ENCODE results near the gene OLIG1.

The OLIG1 gene

DNA sequence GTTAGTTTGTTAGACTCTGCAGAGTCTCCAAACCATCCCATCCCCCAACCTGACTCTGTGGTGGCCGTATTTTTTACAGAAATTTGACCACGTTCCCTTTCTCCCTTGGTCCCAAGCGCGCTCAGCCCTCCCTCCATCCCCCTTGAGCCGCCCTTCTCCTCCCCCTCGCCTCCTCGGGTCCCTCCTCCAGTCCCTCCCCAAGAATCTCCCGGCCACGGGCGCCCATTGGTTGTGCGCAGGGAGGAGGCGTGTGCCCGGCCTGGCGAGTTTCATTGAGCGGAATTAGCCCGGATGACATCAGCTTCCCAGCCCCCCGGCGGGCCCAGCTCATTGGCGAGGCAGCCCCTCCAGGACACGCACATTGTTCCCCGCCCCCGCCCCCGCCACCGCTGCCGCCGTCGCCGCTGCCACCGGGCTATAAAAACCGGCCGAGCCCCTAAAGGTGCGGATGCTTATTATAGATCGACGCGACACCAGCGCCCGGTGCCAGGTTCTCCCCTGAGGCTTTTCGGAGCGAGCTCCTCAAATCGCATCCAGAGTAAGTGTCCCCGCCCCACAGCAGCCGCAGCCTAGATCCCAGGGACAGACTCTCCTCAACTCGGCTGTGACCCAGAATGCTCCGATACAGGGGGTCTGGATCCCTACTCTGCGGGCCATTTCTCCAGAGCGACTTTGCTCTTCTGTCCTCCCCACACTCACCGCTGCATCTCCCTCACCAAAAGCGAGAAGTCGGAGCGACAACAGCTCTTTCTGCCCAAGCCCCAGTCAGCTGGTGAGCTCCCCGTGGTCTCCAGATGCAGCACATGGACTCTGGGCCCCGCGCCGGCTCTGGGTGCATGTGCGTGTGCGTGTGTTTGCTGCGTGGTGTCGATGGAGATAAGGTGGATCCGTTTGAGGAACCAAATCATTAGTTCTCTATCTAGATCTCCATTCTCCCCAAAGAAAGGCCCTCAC is 44.2 kb upstream of the OLIG1 start, which contains the start of gene OLIG2:
OLIG2 (plus strand) TSS at position 447 of the 954 bp plus-strand sequence. CDS start 928 bp downstream, outside the sequence.
- Histone ChIP-seq H3K4me1 (ENCODE audit: insufficient read depth, low read length) (peaks cover 8% of the 10 kb centered on the region; the same call in 1 of the 2 replicates), H3K9ac (ENCODE audit: low read depth, low read length) (peak within 1 kb of the TSS; percentile 17; the same call in 1 of the 2 replicates), H3K27me3 (ENCODE audit: insufficient read depth, low read length) (peaks cover 100% of the 10 kb centered on the region), H3K4me3 (ENCODE audit: low read length) (peak within 1 kb of the TSS; percentile 65), H3K27ac (ENCODE audit: low read length) (no peak within 1 kb of the TSS), H3K36me3 (ENCODE audit: insufficient read depth, low read depth, low read length) (no peaks in the 10 kb centered on the region), H3K9me3 (ENCODE audit: insufficient read depth, low read depth, low read length) (peaks cover 4% of the 10 kb centered on the region; the same call in 1 of the 2 replicates)

- Histone ChIP-seq H3K4me1 (ENCODE audit: insufficient read depth, low read length) (peaks cover 8% of the 10 kb centered on the region; the same call in 1 of the 2 replicates), H3K27ac (ENCODE audit: low read length) (no peak overlapping the region), H3K4me3 (ENCODE audit: low read length) (peak overlapping the region; percentile 65; the same call in 1 of the 2 replicates), H3K9me3 (ENCODE audit: insufficient read depth, low read depth, low read length) (peaks cover 4% of the 10 kb centered on the region; the same call in 1 of the 2 replicates), H3K9ac (ENCODE audit: low read depth, low read length) (no peak overlapping the region), H3K36me3 (ENCODE audit: insufficient read depth, low read depth, low read length) (no peaks in the 10 kb centered on the region), H3K27me3 (ENCODE audit: insufficient read depth, low read length) (peaks cover 100% of the 10 kb centered on the region)
Observed at GRCh38 chr21:33026443-33026858, 43.5 kb upstream of the OLIG1 start.

- no peak overlapping the region for H3K4me3 ChIP-seq (ENCODE audit: low read length)
- peaks cover 100% of the 10 kb centered on the region for H3K27me3 ChIP-seq (ENCODE audit: insufficient read depth, low read length)
- H3K27ac ChIP-seq (ENCODE audit: low read length): no peak overlapping the region
- H3K36me3 ChIP-seq (ENCODE audit: insufficient read depth, low read depth, low read length): no peaks in the 10 kb centered on the region
- H3K9me3 ChIP-seq (ENCODE audit: insufficient read depth, low read depth, low read length): peaks cover 4% of the 10 kb centered on the region; the same call in 1 of the 2 replicates
- peaks cover 8% of the 10 kb centered on the region; the same call in 1 of the 2 replicates for H3K4me1 ChIP-seq (ENCODE audit: insufficient read depth, low read length)
- no peak overlapping the region for H3K9ac ChIP-seq (ENCODE audit: low read depth, low read length)
Observed at GRCh38 chr21:33026878-33027400, 43.0 kb upstream of the OLIG1 start.

GRCh38 chr21:33027401-33028286 is 42.3 kb upstream of the OLIG1 start:
- peaks cover 100% of the 10 kb centered on the region for H3K27me3 ChIP-seq (ENCODE audit: insufficient read depth, low read length)

DNA sequence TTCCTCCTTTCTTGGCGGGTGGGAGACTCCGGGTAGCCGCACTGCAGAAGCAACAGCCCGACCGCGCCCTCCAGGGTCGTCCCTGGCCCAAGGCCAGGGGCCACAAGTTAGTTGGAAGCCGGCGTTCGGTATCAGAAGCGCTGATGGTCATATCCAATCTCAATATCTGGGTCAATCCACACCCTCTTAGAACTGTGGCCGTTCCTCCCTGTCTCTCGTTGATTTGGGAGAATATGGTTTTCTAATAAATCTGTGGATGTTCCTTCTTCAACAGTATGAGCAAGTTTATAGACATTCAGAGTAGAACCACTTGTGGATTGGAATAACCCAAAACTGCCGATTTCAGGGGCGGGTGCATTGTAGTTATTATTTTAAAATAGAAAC is 41.7 kb upstream of the OLIG1 start:
- H3K36me3 ChIP-seq (ENCODE audit: insufficient read depth, low read depth, low read length): no peaks in the 10 kb centered on the region
- H3K4me3 ChIP-seq (ENCODE audit: low read length): no peak overlapping the region
- peaks cover 8% of the 10 kb centered on the region; the same call in 1 of the 2 replicates for H3K4me1 ChIP-seq (ENCODE audit: insufficient read depth, low read length)
- H3K27ac ChIP-seq (ENCODE audit: low read length): no peak overlapping the region
- H3K9me3 ChIP-seq (ENCODE audit: insufficient read depth, low read depth, low read length): peaks cover 4% of the 10 kb centered on the region; the same call in 1 of the 2 replicates
- no peak overlapping the region for H3K9ac ChIP-seq (ENCODE audit: low read depth, low read length)
- H3K27me3 ChIP-seq (ENCODE audit: insufficient read depth, low read length): peaks cover 100% of the 10 kb centered on the region

More at GRCh38 chr21:33027401-33028286, 42.3 kb upstream of the OLIG1 start:
- Histone ChIP-seq H3K9ac (ENCODE audit: low read depth, low read length) (no peak overlapping the region), H3K27ac (ENCODE audit: low read length) (no peak overlapping the region), H3K9me3 (ENCODE audit: insufficient read depth, low read depth, low read length) (peaks cover 4% of the 10 kb centered on the region; the same call in 1 of the 2 replicates), H3K36me3 (ENCODE audit: insufficient read depth, low read depth, low read length) (no peaks in the 10 kb centered on the region), H3K4me1 (ENCODE audit: insufficient read depth, low read length) (peaks cover 8% of the 10 kb centered on the region; the same call in 1 of the 2 replicates), H3K4me3 (ENCODE audit: low read length) (no peak overlapping the region)

GRCh38 chr21:33028773-33029384 is 41.1 kb upstream of the OLIG1 start:
- Histone ChIP-seq H3K36me3 (ENCODE audit: insufficient read depth, low read depth, low read length) (no peaks in the 10 kb centered on the region), H3K27me3 (ENCODE audit: insufficient read depth, low read length) (peaks cover 100% of the 10 kb centered on the region), H3K9me3 (ENCODE audit: insufficient read depth, low read depth, low read length) (peaks cover 6% of the 10 kb centered on the region; the same call in 1 of the 2 replicates), H3K9ac (ENCODE audit: low read depth, low read length) (no peak overlapping the region), H3K4me3 (ENCODE audit: low read length) (peak overlapping the region; percentile 35; the same call in 1 of the 2 replicates), H3K27ac (ENCODE audit: low read length) (no peak overlapping the region), H3K4me1 (ENCODE audit: insufficient read depth, low read length) (peaks cover 10% of the 10 kb centered on the region; the same call in 1 of the 2 replicates)

GRCh38 chr21:33029385-33029921 is 40.5 kb upstream of the OLIG1 start:
- H3K4me1 ChIP-seq (ENCODE audit: insufficient read depth, low read length): peaks cover 10% of the 10 kb centered on the region; the same call in 1 of the 2 replicates
- H3K36me3 ChIP-seq (ENCODE audit: insufficient read depth, low read depth, low read length): no peaks in the 10 kb centered on the region
- H3K27ac ChIP-seq (ENCODE audit: low read length): no peak overlapping the region
- H3K9me3 ChIP-seq (ENCODE audit: insufficient read depth, low read depth, low read length): peaks cover 4% of the 10 kb centered on the region; the same call in 1 of the 2 replicates
- H3K4me3 ChIP-seq (ENCODE audit: low read length): peak overlapping the region; percentile 35; the same call in 1 of the 2 replicates
- peaks cover 100% of the 10 kb centered on the region for H3K27me3 ChIP-seq (ENCODE audit: insufficient read depth, low read length)
- H3K9ac ChIP-seq (ENCODE audit: low read depth, low read length): no peak overlapping the region

- H3K27me3 ChIP-seq (ENCODE audit: insufficient read depth, low read length): peaks cover 100% of the 10 kb centered on the region
- no peak overlapping the region for H3K4me3 ChIP-seq (ENCODE audit: low read length)
- no peaks in the 10 kb centered on the region for H3K36me3 ChIP-seq (ENCODE audit: insufficient read depth, low read depth, low read length)
- no peak overlapping the region for H3K9ac ChIP-seq (ENCODE audit: low read depth, low read length)
- H3K9me3 ChIP-seq (ENCODE audit: insufficient read depth, low read depth, low read length): peaks cover 4% of the 10 kb centered on the region; the same call in 1 of the 2 replicates
- no peak overlapping the region for H3K27ac ChIP-seq (ENCODE audit: low read length)
- H3K4me1 ChIP-seq (ENCODE audit: insufficient read depth, low read length): peaks cover 11% of the 10 kb centered on the region; the same call in 1 of the 2 replicates
Observed at GRCh38 chr21:33029975-33030461, 39.9 kb upstream of the OLIG1 start.

DNA sequence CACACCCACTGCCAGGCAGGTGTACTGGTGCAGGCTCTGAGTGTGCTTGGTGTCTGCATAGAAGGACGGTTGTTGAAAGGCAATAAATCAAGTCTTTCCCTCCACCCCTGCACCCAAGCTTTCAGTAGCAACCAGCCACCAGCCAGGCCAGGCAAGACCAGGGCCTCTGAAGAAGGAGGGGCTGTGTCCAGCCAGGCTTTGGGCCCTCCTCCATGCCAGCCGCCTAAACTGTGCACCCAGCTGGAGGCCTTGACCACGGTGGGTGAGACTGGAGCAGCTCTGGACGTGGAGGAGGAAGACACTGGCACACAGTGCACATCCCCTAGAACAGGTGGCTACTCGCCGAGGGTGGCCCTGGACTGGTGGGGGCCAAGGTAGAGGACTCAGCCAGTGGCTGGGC is 39.3 kb upstream of the OLIG1 start:
- peaks cover 100% of the 10 kb centered on the region for H3K27me3 ChIP-seq (ENCODE audit: insufficient read depth, low read length)

GRCh38 chr21:33031152-33031911 is 38.6 kb upstream of the OLIG1 start:
- H3K9me3 ChIP-seq (ENCODE audit: insufficient read depth, low read depth, low read length): peaks cover 4% of the 10 kb centered on the region; the same call in 1 of the 2 replicates
- no peaks in the 10 kb centered on the region for H3K36me3 ChIP-seq (ENCODE audit: insufficient read depth, low read depth, low read length)
- H3K4me1 ChIP-seq (ENCODE audit: insufficient read depth, low read length): peaks cover 16% of the 10 kb centered on the region; the same call in 1 of the 2 replicates
- H3K27ac ChIP-seq (ENCODE audit: low read length): no peak overlapping the region
- H3K4me3 ChIP-seq (ENCODE audit: low read length): no peak overlapping the region
- no peak overlapping the region for H3K9ac ChIP-seq (ENCODE audit: low read depth, low read length)
- H3K27me3 ChIP-seq (ENCODE audit: insufficient read depth, low read length): peaks cover 100% of the 10 kb centered on the region

More for the DNA sequence above, 39.3 kb upstream of the OLIG1 start:
- Histone ChIP-seq H3K9ac (ENCODE audit: low read depth, low read length) (no peak overlapping the region), H3K27ac (ENCODE audit: low read length) (no peak overlapping the region), H3K4me3 (ENCODE audit: low read length) (no peak overlapping the region), H3K9me3 (ENCODE audit: insufficient read depth, low read depth, low read length) (peaks cover 4% of the 10 kb centered on the region; the same call in 1 of the 2 replicates), H3K4me1 (ENCODE audit: insufficient read depth, low read length) (peaks cover 16% of the 10 kb centered on the region; the same call in 1 of the 2 replicates), H3K36me3 (ENCODE audit: insufficient read depth, low read depth, low read length) (no peaks in the 10 kb centered on the region)

Data from iPS-20b (cell line).